A673 (cell line): ENCODE results near the gene CCNK. TPM values are rescaled to one million over a fixed set of nuclear protein-coding genes. Genes with fewer than 3 reads are reported as not detected.
A peak's percentile ranks its signal among the peaks of the same experiment; 100 is the strongest.

Experiments used
- BruUV-seq: library from RNA; stranded (reverse); fragments of 400-500 nt; replicated peaks from 2 replicates; lab custom pipeline; 2021; lab: Mats Ljungman, UMichigan
- CTCF ChIA-PET: fragments of 300-600 bp; sonication (Branson Sonifier 250); formaldehyde crosslinking; loops from one replicate; lab custom pipeline; 2022; ENCODE audit warnings: antibody characterized with exemption; lab: Charles Lee
- POLR2A ChIA-PET: fragments of 300-600 bp; sonication (Branson Sonifier 250); formaldehyde crosslinking; loops from one replicate; lab custom pipeline; 2022; ENCODE audit warnings: antibody characterized with exemption; ENCODE audit not compliant: low non-redundant PET; lab: Charles Lee
- DNase-seq: peaks from one replicate; pipeline ENCODE4 v3.0.0-alpha.2; 2015; ENCODE audit warnings: low spot score
- H3K27ac ChIP-seq: fragments of 200-600 bp; sonication (generic); 2 replicates; pipeline ENCODE4 v1.5.1; 2016; ENCODE audit warnings: mixed run types, low read depth, mild to moderate bottlenecking, mixed read lengths, antibody characterized with exemption, low read length; ENCODE audit not compliant: poor library complexity, severe bottlenecking
- H3K27me3 ChIP-seq: fragments of 200-600 bp; sonication (generic); replicated peaks from 2 replicates; pipeline ENCODE4 v1.6.1; 2017; ENCODE audit warnings: mixed run types, low read depth, mild to moderate bottlenecking, mixed read lengths, antibody characterized with exemption, low read length; ENCODE audit not compliant: insufficient read depth, poor library complexity
- H3K36me3 ChIP-seq: fragments of 200-600 bp; sonication (generic); 2 replicates; pipeline ENCODE4 v1.6.1; 2016; ENCODE audit warnings: mixed run types, mild to moderate bottlenecking, mixed read lengths, antibody characterized with exemption, low read length; ENCODE audit not compliant: insufficient read depth, poor library complexity, severe bottlenecking
- H3K4me1 ChIP-seq: fragments of 200-600 bp; sonication (generic); 2 replicates; pipeline ENCODE4 v1.6.1; 2017; ENCODE audit warnings: mixed run types, mild to moderate bottlenecking, mixed read lengths, antibody characterized with exemption, low read length; ENCODE audit not compliant: insufficient read depth, poor library complexity, severe bottlenecking
- H3K4me3 ChIP-seq: fragments of 200-600 bp; sonication (generic); 2 replicates; pipeline ENCODE4 v1.5.1; 2016; ENCODE audit warnings: low read depth, mixed run types, mild to moderate bottlenecking, mixed read lengths, low read length; ENCODE audit not compliant: poor library complexity, severe bottlenecking
- H3K9me3 ChIP-seq: fragments of 200-600 bp; sonication (generic); 2 replicates; pipeline ENCODE4 v1.6.1; 2016; ENCODE audit warnings: mixed run types, low read depth, mild to moderate bottlenecking, mixed read lengths, antibody characterized with exemption, low read length; ENCODE audit not compliant: poor library complexity, severe bottlenecking
- CTCF ChIP-seq: fragments of 300-800, 200-600 bp; sonication (generic); conservative IDR thresholded peaks from 2 replicates; pipeline ENCODE4 v1.5.1; 2017; ENCODE audit warnings: low read depth, mild to moderate bottlenecking, antibody characterized with exemption, low read length, moderate library complexity, mixed read lengths
- EZH2 ChIP-seq: fragments of 200-600 bp; sonication (generic); IDR thresholded peaks from 2 replicates; pipeline ENCODE4 v1.6.1; 2017; ENCODE audit warnings: borderline replicate concordance, low read depth, mild to moderate bottlenecking, mixed read lengths, antibody characterized with exemption, low read length; ENCODE audit not compliant: poor library complexity, severe bottlenecking
- intact Hi-C: fragments of 100-400 bp; cut with micrococcal nuclease; formaldehyde crosslinking; loops from one replicate; pipeline ENCODE4 v1.10.0; 2022; ENCODE audit not compliant: unreplicated experiment
- total RNA-seq: library from RNA; stranded (reverse); gene quantifications from 2 replicates; pipeline ENCODE4 v1.2.3, GENCODE V29; 2021

Gene CCNK
- total RNA-seq, 1 experiment from 2014 or later: 88.0 TPM

GRCh38 chr14:99523704-99524055 lies 42.5 kb downstream of the CCNK start:
- no peak for TF ChIP-seq CTCF
- TF ChIP-seq EZH2: no peak
- no peaks in the 10 kb centered on the region for H3K9me3 ChIP-seq
- no peak for DNase-seq
- no TSS peak for BruUV-seq
- H3K4me3 ChIP-seq: no peak overlapping the region
- intact Hi-C loops: no loop called here
- no peak overlapping the region for H3K27ac ChIP-seq
- no peaks in the 10 kb centered on the region for H3K27me3 ChIP-seq
- CTCF ChIA-PET: no interaction called here
- peaks cover 11% of the 10 kb centered on the region for H3K4me1 ChIP-seq
- POLR2A ChIA-PET: no interaction called here
- no peaks in the 10 kb centered on the region for H3K36me3 ChIP-seq

DNA sequence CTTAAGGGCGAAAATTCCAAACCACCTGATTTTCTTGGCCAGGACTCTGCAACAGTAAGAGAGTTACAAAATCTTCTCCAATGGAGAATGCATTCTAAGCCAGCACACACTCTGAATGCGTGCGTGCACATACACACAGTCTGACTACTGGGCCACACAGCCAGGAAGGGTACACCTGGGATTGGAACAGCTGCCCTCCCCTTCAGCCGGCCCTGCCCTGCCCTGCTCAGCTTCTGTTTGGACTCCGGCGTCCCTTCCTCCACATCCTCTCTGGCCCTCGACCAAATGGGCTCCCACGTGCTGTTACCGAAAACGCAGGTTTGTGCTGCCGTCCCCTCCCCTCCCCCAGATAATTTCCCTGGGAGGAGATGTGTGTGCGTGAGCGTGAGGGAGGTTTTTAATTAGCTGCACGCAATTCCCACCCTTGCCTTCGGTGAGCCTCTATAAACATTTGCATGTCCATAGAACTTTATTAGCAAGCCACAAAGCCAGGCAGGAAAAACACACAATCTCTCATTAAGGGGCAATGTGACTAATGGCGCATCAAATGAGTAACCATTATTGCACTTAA lies 43.0 kb downstream of the CCNK start:
- no peaks in the 10 kb centered on the region for H3K36me3 ChIP-seq
- no peak overlapping the region for H3K4me3 ChIP-seq
- peaks cover 11% of the 10 kb centered on the region for H3K4me1 ChIP-seq
- ChIA-PET CTCF (no interaction called here), POLR2A (no interaction called here)
- H3K27ac ChIP-seq: no peak overlapping the region
- no TSS peak for BruUV-seq
- no peaks in the 10 kb centered on the region for H3K9me3 ChIP-seq
- no peak for TF ChIP-seq CTCF
- TF ChIP-seq EZH2: no peak
- no peak for DNase-seq
- no peaks in the 10 kb centered on the region for H3K27me3 ChIP-seq
- intact Hi-C loops: no loop called here

DNA sequence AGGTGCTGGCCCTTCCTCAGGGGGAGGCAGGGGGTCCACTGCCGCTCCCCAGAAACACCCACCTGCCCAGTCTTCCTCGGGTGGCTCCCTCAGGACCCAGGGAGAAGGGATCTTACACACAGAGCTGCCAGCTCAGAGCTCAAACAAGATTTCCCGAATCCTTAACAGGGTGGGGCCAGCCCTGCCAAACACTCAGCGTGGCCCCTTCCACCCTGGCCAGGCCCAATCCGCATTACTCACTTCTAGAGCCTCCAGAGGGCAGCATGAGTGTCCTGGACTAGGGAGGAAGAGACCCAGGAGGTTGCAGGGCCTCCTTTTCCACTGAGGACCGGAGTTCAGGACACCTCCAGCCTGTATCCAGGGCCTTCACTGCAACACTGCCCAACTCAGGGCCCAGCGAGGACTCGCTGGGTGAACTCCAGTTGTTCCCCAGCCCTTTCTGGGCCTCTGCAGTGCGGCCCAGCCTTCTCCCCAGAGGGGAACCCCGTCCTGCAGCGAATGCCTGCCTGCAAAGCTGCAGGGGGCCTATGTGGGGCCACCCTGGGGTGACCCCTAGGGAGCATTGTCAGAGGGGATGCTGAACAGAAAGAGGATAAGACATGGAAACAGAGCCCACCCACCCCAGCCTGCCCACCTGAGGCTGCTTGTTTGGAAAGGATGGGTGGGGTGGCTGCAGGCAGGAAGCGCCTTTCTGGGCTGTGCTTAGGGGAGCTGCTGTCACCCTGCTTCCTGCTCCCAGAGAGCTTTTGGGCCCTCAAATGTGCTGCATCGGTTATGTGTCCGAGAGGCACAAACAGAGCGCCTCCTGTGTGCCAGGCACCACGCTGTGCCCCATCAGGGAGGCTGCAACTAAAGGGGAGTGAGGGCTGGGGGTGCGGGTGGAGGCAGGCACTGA lies 43.8 kb downstream of the CCNK start:
- peak; percentile 21; the same call in 1 of the 2 replicates for TF ChIP-seq CTCF
- no peak for TF ChIP-seq EZH2
- intact Hi-C loops: no loop called here
- Histone ChIP-seq H3K27me3 (no peaks in the 10 kb centered on the region), H3K27ac (no peak overlapping the region), H3K4me3 (no peak overlapping the region), H3K9me3 (no peaks in the 10 kb centered on the region), H3K36me3 (no peaks in the 10 kb centered on the region), H3K4me1 (peaks cover 11% of the 10 kb centered on the region)
- ChIA-PET CTCF (no interaction called here), POLR2A (no interaction called here)
- peak; percentile 43 for DNase-seq
- no TSS peak for BruUV-seq
